ENCODE results near the gene TOM1L1.

TOM1L1 gene

GRCh38 chr17:54899201-54899600 is 1.5 kb upstream of the TOM1L1 start:
- no peak for DNase-seq

- peak; percentile 45 for DNase-seq
Observed at GRCh38 chr17:54899721-54900456, 763 bp upstream of the TOM1L1 start.

- DNase-seq: no peak
Observed at GRCh38 chr17:54901230-54901822, 674 bp downstream of the TOM1L1 start.

- no peak for DNase-seq
Observed at GRCh38 chr17:54902017-54902416, 1.4 kb downstream of the TOM1L1 start.

- no peak for DNase-seq
Observed at GRCh38 chr17:54902611-54903010, 2.0 kb downstream of the TOM1L1 start.

- no peak for DNase-seq
Observed at GRCh38 chr17:54903375-54903774, 2.7 kb downstream of the TOM1L1 start.

- DNase-seq: no peak
Observed at GRCh38 chr17:54906683-54907082, 6.0 kb downstream of the TOM1L1 start.

- no peak for DNase-seq
Observed at GRCh38 chr17:54907376-54907775, 6.7 kb downstream of the TOM1L1 start.

GRCh38 chr17:54909766-54910165 is 9.1 kb downstream of the TOM1L1 start:
- DNase-seq: no peak

GRCh38 chr17:54916721-54917120 is 16.1 kb downstream of the TOM1L1 start:
- DNase-seq: no peak

GRCh38 chr17:54919425-54919824 is 18.8 kb downstream of the TOM1L1 start:
- no peak for DNase-seq

GRCh38 chr17:54920819-54921218 is 20.2 kb downstream of the TOM1L1 start:
- DNase-seq: no peak

GRCh38 chr17:54924405-54924804 is 23.8 kb downstream of the TOM1L1 start:
- DNase-seq: no peak

GRCh38 chr17:54927525-54927924 is 26.9 kb downstream of the TOM1L1 start:
- DNase-seq: no peak

- DNase-seq: no peak
Observed at GRCh38 chr17:54932711-54933110, 32.1 kb downstream of the TOM1L1 start.

- no peak for DNase-seq
Observed at GRCh38 chr17:54933921-54934320, 33.3 kb downstream of the TOM1L1 start.

- DNase-seq: no peak
Observed at GRCh38 chr17:54935471-54935870, 34.8 kb downstream of the TOM1L1 start.

- DNase-seq: no peak
Observed at GRCh38 chr17:54937018-54937417, 36.4 kb downstream of the TOM1L1 start.

- no peak for DNase-seq
Observed at GRCh38 chr17:54937426-54937825, 36.8 kb downstream of the TOM1L1 start.

GRCh38 chr17:54941285-54941684 is 40.6 kb downstream of the TOM1L1 start:
- no peak for DNase-seq

GRCh38 chr17:54944796-54945195 is 44.1 kb downstream of the TOM1L1 start:
- DNase-seq: no peak

GRCh38 chr17:54945231-54945630 is 44.6 kb downstream of the TOM1L1 start:
- no peak for DNase-seq

- no peak for DNase-seq
Observed at GRCh38 chr17:54945671-54946070, 45.0 kb downstream of the TOM1L1 start.

GRCh38 chr17:54947396-54947795 is 46.7 kb downstream of the TOM1L1 start:
- DNase-seq: no peak

GRCh38 chr17:54948380-54948779 is 47.7 kb downstream of the TOM1L1 start:
- no peak for DNase-seq
